SK-N-MC (cell line): Measurements from ENCODE around the gene OR6N2.

Experiments used
- DNase-seq: peaks from one replicate; pipeline ENCODE4 v3.0.0-alpha.2; 2011; ENCODE audit warnings: low read depth, low spot score
- H3K27ac ChIP-seq: fragments of 200-600 bp; sonication (generic); 2 replicates; pipeline ENCODE4 v1.5.1; 2016; ENCODE audit warnings: mixed run types
- H3K36me3 ChIP-seq: fragments of 200-600 bp; sonication (generic); 2 replicates; pipeline ENCODE4 v1.6.1; 2017; ENCODE audit warnings: antibody characterized with exemption, low read length, mixed read lengths; ENCODE audit not compliant: insufficient read depth
- H3K4me3 ChIP-seq: fragments of 200-600 bp; sonication (generic); 2 replicates; pipeline ENCODE4 v1.5.1; 2016
- H3K9ac ChIP-seq: fragments of 200-600 bp; sonication (generic); 2 replicates; pipeline ENCODE4 v1.8.0; 2017; ENCODE audit warnings: mixed run types, mixed read lengths; ENCODE audit not compliant: insufficient read length
- H3K9me3 ChIP-seq: fragments of 200-600 bp; sonication (generic); 2 replicates; pipeline ENCODE4 v1.6.1; 2017; ENCODE audit warnings: low read depth, mild to moderate bottlenecking, antibody characterized with exemption, low read length, moderate library complexity, mixed read lengths
- EZH2 ChIP-seq: fragments of 200-600 bp; sonication (generic); IDR thresholded peaks from one replicate; pipeline ENCODE4 v1.6.1; 2017; ENCODE audit warnings: antibody characterized with exemption
- FOXP2 ChIP-seq: optimal IDR thresholded peaks from 2 replicates; pipeline ENCODE3; 2011; ENCODE audit warnings: mild to moderate bottlenecking, moderate library complexity; ENCODE audit not compliant: insufficient read depth; ENCODE audit errors: extremely low read length, control extremely low read depth
- POLR2AphosphoS5 ChIP-seq: IDR thresholded peaks from 2 replicates; pipeline ENCODE4 v1.6.1; 2012; ENCODE audit warnings: mild to moderate bottlenecking, low read depth, low read length, borderline replicate concordance

OR6N2 gene

DNA sequence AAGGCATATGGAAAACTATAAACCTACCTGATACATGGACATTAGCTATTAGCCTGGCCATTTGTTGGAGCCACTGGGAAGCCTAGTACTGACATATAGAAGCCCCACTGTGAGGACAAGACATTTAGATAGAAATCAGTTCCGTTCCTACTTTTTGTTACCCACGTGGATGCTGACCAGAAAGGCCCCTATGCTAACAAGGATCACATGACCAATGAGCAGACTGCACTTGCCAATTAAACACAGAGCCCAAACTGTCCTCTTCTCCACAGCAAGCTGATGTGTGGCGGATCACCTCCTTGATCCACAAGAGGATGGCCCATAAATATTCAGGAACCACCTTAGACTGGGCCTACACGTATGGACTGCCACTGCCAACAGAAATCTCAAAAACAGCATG, 49.3 kb downstream of the OR6N2 start:
- Histone ChIP-seq H3K4me3 (no peak overlapping the region), H3K27ac (no peak overlapping the region), H3K9me3 (no peaks in the 10 kb centered on the region), H3K36me3 (no peaks in the 10 kb centered on the region), H3K9ac (no peak overlapping the region)
- DNase-seq: no peak
- TF ChIP-seq EZH2 (no peak), FOXP2 (no peak), POLR2AphosphoS5 (no peak)

DNA sequence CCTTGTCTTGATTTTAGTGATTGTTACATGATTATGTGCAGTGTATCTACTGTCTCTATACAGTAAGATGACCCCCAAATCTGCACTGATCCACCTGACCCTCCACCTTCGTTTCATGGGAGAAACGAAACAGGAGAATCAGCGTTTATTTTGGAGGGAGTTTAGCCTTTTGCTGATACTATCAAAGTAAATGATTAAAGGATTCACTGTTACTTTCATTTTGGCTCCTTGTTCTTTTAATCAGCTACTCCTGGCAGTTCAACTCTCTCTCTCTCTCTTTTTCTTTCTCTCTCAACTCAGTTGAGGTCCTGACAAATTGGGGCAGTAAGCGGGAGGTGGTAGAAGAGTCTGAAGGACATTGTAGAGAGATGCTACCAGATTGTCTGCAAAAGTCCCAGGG, 50.6 kb downstream of the OR6N2 start:
- Histone ChIP-seq H3K27ac (no peak overlapping the region), H3K36me3 (no peaks in the 10 kb centered on the region), H3K4me3 (no peak overlapping the region), H3K9me3 (no peaks in the 10 kb centered on the region), H3K9ac (no peak overlapping the region)
- no peak for TF ChIP-seq EZH2
- no peak for TF ChIP-seq FOXP2
- no peak for TF ChIP-seq POLR2AphosphoS5
- no peak for DNase-seq

DNA sequence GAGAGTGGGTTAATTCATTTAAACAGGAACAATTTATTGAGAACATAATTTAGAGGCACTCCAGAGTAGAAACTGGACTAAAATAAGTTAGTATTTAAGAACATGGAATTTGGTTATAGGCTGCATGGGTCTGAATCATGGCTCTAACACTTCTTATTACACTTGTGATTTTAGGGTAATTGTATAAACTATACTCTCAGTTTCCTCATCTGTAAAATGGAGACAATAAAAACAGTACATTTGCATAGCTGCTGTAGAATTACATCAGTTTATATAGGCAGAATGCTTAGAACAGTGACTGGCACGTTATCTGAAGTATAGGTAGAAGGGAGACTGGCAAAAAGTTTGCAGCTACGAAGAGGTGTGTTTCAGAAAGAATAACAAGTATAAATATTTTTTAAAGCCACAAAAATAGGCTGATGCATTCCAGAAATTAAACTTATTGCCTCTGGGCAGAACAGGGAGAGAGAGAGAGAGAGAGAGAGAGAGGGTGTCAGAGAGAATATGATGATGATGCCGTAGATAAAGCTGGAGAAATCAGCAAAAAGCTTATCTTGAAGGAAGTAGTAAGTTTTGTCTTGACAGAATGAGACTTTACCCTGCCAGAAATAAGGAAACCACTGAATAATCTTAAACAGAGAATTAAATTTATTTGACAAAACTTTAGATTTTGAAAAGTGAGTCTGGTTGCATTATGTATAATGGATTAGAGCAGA, 52.3 kb downstream of the OR6N2 start:
- no peak overlapping the region for H3K27ac ChIP-seq
- no peak overlapping the region for H3K9ac ChIP-seq
- no peak for DNase-seq
- no peak overlapping the region for H3K4me3 ChIP-seq
- no peaks in the 10 kb centered on the region for H3K9me3 ChIP-seq
- H3K36me3 ChIP-seq: no peaks in the 10 kb centered on the region
- TF ChIP-seq POLR2AphosphoS5: no peak
- TF ChIP-seq FOXP2: no peak
- TF ChIP-seq EZH2: no peak

DNA sequence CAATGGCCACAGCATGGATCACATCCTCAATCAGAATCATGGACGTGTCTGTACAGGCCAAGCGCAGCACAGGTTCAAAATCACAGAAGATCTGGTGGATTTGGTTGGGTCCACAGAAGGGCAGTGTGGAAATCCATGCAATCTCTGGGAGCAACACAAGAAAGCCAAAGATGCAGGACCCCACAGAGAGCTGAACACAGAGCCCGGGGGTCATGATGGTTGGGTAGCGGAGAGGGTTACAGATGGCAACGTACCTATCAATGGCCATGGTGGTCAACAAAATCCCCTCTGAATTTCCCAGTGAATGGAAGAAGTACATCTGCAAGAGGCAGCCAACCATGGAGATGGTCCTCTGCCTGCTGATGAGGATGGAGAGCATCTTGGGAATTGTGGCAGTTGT, 56.6 kb downstream of the OR6N2 start:
- Histone ChIP-seq H3K9ac (no peak overlapping the region), H3K27ac (no peak overlapping the region), H3K4me3 (no peak overlapping the region), H3K9me3 (no peaks in the 10 kb centered on the region), H3K36me3 (no peaks in the 10 kb centered on the region)
- no peak for DNase-seq
- no peak for TF ChIP-seq FOXP2
- TF ChIP-seq POLR2AphosphoS5: no peak
- no peak for TF ChIP-seq EZH2
